DND-41 (cell line): ENCODE results near the gene MAL.
A peak's percentile ranks its signal among the peaks of the same experiment; 100 is the strongest.

Experiments
- ATAC-seq: fragments of 200-7000 bp; cut with Tn5 transposase; 3 replicates; pipeline ENCODE4 v1.9.1; 2021; ENCODE audit warnings: low read depth; ENCODE audit not compliant: insufficient read depth
- DNase-seq: peaks from one replicate; pipeline ENCODE4 v3.0.0-alpha.2; 2020
- H2AFZ ChIP-seq: 2 replicates; pipeline ENCODE4 v1.6.0; 2012; ENCODE audit warnings: low read depth, low read length
- H3K27ac ChIP-seq: 2 replicates; pipeline ENCODE4 v1.5.1; 2012; ENCODE audit warnings: low read length, inconsistent platforms
- H3K27me3 ChIP-seq: fragments of 200-600 bp; sonication (generic); 2 replicates; pipeline ENCODE4 v1.6.0; 2012; ENCODE audit warnings: low read length, mild to moderate bottlenecking, inconsistent platforms; ENCODE audit not compliant: insufficient read depth, poor library complexity
- H3K36me3 ChIP-seq: 2 replicates; pipeline ENCODE4 v1.5.1; 2012; ENCODE audit warnings: low read length, inconsistent platforms; ENCODE audit not compliant: insufficient read depth
- H3K4me1 ChIP-seq: 2 replicates; pipeline ENCODE4 v1.5.1; 2012; ENCODE audit warnings: mild to moderate bottlenecking, low read length; ENCODE audit not compliant: insufficient read depth
- H3K4me2 ChIP-seq: 2 replicates; pipeline ENCODE4 v1.6.0; 2012; ENCODE audit warnings: mild to moderate bottlenecking, moderate library complexity, low read length, inconsistent platforms; ENCODE audit not compliant: insufficient read depth
- H3K4me3 ChIP-seq, 2 experiments: fragments of 200-600 bp in 1 of 2; shearing (Covaris generic) in 1 of 2; 2 replicates each; pipeline ENCODE4 v1.5.1; 2012 to 2016; ENCODE audit warnings: inconsistent platforms in 2 of 2, low read length in 2 of 2, mild to moderate bottlenecking in 2 of 2, low read depth in 1 of 2, moderate library complexity in 1 of 2
- H3K79me2 ChIP-seq: 2 replicates; pipeline ENCODE4 v1.6.0; 2012; ENCODE audit warnings: low read length, inconsistent platforms; ENCODE audit not compliant: insufficient read depth
- H3K9ac ChIP-seq: 2 replicates; pipeline ENCODE4 v1.6.0; 2012; ENCODE audit warnings: low read depth, mild to moderate bottlenecking, inconsistent platforms, low read length, moderate library complexity
- H3K9me3 ChIP-seq: 2 replicates; pipeline ENCODE4 v1.5.1; 2012; ENCODE audit warnings: low read length, moderate library complexity, mild to moderate bottlenecking, inconsistent platforms; ENCODE audit not compliant: insufficient read depth, severe bottlenecking
- H4K20me1 ChIP-seq: 2 replicates; pipeline ENCODE4 v1.6.0; 2012; ENCODE audit warnings: low read length; ENCODE audit not compliant: insufficient read depth
- EZH2 ChIP-seq: IDR thresholded peaks from 3 replicates; pipeline ENCODE4 v1.6.1; 2012; ENCODE audit warnings: borderline replicate concordance, low read depth, mild to moderate bottlenecking, moderate library complexity, low read length, inconsistent platforms; ENCODE audit not compliant: severe bottlenecking
- TF ChIP-seq, protein P1 (sequence below): IDR thresholded peaks from 2 replicates; pipeline ENCODE4 v1.5.1; 2012; ENCODE audit warnings: borderline replicate concordance, low read length, moderate library complexity, mild to moderate bottlenecking; ENCODE audit not compliant: poor library complexity, severe bottlenecking; ENCODE audit errors: extremely low read depth

Gene MAL

DNA sequence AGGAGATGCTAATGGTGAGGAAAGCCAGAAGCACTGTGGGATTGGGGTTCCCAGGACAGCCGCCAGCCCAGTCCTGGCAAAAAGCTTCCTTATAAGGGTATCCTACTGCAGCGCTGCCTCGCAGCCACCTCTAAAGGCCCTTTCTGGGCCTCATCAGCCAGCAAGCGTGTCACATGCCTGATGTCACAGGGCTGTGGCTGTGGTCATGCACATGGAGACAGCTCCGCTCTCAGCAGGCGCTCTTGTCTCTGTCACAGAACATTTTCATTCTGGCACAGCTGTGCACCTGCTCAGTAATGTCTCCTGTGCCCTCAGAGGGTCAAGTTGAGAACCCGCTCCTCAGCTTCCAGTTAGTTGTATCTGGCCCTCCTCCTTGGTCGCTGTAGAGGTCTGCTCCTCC lies 17.7 kb upstream of the MAL start:
- no peak overlapping the region for H2AFZ ChIP-seq
- peaks cover 4% of the 10 kb centered on the region for H3K27me3 ChIP-seq
- no peaks in the 10 kb centered on the region for H3K4me1 ChIP-seq
- DNase-seq (no peak), ATAC-seq (peak; percentile 49; the same call in 2 of the 3 replicates)
- no peaks in the 10 kb centered on the region for H3K9me3 ChIP-seq
- H3K36me3 ChIP-seq: no peaks in the 10 kb centered on the region
- H3K9ac ChIP-seq: no peak overlapping the region
- no peaks in the 10 kb centered on the region for H4K20me1 ChIP-seq
- TF ChIP-seq, protein P1, sequence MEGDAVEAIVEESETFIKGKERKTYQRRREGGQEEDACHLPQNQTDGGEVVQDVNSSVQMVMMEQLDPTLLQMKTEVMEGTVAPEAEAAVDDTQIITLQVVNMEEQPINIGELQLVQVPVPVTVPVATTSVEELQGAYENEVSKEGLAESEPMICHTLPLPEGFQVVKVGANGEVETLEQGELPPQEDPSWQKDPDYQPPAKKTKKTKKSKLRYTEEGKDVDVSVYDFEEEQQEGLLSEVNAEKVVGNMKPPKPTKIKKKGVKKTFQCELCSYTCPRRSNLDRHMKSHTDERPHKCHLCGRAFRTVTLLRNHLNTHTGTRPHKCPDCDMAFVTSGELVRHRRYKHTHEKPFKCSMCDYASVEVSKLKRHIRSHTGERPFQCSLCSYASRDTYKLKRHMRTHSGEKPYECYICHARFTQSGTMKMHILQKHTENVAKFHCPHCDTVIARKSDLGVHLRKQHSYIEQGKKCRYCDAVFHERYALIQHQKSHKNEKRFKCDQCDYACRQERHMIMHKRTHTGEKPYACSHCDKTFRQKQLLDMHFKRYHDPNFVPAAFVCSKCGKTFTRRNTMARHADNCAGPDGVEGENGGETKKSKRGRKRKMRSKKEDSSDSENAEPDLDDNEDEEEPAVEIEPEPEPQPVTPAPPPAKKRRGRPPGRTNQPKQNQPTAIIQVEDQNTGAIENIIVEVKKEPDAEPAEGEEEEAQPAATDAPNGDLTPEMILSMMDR: no peak
- no peak for TF ChIP-seq EZH2
- no peak overlapping the region for H3K4me2 ChIP-seq
- H3K79me2 ChIP-seq: no peaks in the 10 kb centered on the region
- H3K4me3 ChIP-seq: no peak overlapping the region
- H3K27ac ChIP-seq: no peak overlapping the region

DNA sequence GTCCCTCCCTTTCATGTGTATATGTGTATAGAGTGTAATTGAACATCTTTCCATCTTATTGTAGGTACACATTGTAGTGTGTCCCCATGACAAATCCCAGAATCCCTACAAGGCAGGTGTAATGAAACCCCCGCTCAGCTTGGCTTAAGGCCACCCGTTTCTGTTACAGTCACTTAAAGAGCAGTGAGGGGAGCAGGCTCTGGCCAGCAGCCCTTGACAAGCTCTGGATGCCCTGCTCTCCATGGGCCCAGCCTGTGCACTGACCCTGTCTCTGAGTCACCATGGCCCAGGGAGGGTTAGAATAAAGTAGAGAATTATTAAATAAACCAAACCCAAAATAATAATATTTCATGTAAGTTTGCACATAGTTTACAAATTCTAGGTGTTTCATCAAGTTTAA lies 17.2 kb upstream of the MAL start:
- Histone ChIP-seq H2AFZ (no peak overlapping the region), H3K4me2 (no peak overlapping the region), H3K4me3 (no peak overlapping the region), H3K27me3 (peaks cover 4% of the 10 kb centered on the region), H4K20me1 (no peaks in the 10 kb centered on the region), H3K79me2 (no peaks in the 10 kb centered on the region), H3K4me1 (no peaks in the 10 kb centered on the region), H3K9ac (no peak overlapping the region), H3K27ac (no peak overlapping the region), H3K9me3 (no peaks in the 10 kb centered on the region), H3K36me3 (no peaks in the 10 kb centered on the region)
- TF ChIP-seq, protein P1: no peak
- TF ChIP-seq EZH2: no peak
- DNase-seq (no peak), ATAC-seq (no peak)

DNA sequence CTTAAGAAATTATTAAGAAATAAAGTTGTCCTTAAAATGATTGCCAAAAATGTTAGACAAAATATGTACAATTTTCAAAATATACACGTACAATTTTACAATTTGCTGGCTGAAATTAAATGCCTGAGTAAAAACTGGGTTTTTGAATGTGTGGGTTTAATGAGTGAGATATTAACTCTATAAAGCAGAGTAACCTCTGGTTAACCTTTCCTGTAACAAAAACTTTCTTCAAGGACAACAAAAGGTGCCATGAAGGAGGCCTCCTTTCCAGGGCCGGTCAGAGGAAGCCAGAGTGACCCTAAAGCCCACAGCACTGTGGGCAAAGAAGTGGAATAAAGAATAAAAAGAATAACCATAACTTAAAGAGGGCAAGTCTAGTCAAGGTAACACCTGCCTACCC lies 16.5 kb upstream of the MAL start:
- Histone ChIP-seq H3K4me1 (no peaks in the 10 kb centered on the region), H2AFZ (no peak overlapping the region), H3K79me2 (no peaks in the 10 kb centered on the region), H3K36me3 (no peaks in the 10 kb centered on the region), H3K9ac (no peak overlapping the region), H4K20me1 (no peaks in the 10 kb centered on the region), H3K4me2 (no peak overlapping the region), H3K27ac (no peak overlapping the region), H3K9me3 (no peaks in the 10 kb centered on the region), H3K27me3 (peaks cover 4% of the 10 kb centered on the region), H3K4me3 (no peak overlapping the region)
- ATAC-seq: no peak
- DNase-seq: no peak
- no peak for TF ChIP-seq EZH2
- TF ChIP-seq, protein P1: no peak

DNA sequence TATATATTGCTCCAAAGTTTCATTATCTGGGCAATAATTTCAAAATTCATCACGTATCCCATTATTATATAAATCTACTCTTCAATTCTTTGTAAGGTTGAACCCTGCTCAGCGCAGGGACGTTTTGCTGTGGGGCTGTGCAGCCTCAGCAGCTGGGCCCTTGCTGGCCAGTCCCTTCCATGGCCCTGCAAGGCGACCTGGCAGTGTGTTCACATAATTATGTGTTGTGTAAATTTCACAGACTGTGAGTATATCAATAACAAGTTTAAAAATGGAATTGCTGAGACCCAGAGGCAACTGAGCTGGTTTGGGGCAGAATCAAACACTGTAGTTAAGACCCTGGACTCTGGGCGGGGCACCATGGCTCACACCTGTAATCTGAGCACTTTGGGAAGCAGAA lies 16.1 kb upstream of the MAL start:
- Histone ChIP-seq H3K9ac (no peak overlapping the region), H3K9me3 (no peaks in the 10 kb centered on the region), H3K4me1 (no peaks in the 10 kb centered on the region), H4K20me1 (no peaks in the 10 kb centered on the region), H3K27ac (no peak overlapping the region), H3K27me3 (peaks cover 4% of the 10 kb centered on the region), H3K79me2 (no peaks in the 10 kb centered on the region), H2AFZ (no peak overlapping the region), H3K36me3 (no peaks in the 10 kb centered on the region), H3K4me3 (no peak overlapping the region), H3K4me2 (no peak overlapping the region)
- TF ChIP-seq, protein P1: no peak
- no peak for TF ChIP-seq EZH2
- no peak for DNase-seq
- no peak for ATAC-seq
